ENCODE data around the gene DYRK1B.

DNA sequence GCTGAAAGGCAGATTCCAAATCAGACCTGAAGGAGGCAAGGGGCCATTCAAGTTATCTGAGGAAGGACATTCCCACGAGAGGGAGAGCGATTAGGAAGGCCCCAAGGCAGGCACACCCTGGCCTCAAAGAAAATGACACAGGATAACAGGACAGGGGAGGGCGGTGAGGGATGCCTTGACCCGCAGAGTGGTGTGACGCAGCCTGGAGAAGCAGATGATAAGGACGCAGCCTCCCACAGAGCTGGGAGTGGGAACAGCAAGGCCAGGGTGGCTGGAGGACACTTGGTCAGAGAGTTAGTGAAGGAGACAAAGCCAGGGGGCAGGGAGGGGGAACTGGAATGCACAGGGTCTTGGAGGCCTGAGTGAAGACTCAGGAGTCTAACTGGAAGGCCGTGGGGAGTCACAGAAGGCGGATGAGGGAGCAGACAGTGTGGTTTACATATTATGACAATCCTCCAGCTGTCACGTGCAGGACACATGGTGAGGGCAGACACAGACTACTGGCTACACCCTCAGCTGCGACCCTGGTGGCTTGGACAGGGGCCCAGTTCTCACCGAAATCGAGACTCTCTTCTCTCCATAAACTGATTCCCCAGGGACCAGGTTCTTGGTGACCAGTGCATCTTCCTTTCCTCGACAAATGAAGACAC lies 5.8 kb upstream of the DYRK1B start:
- TF ChIP-seq POLR2AphosphoS5 (IDR thresholded peaks at IDR 0.05) (no peak), POLR2A (IDR thresholded peaks at IDR 0.05) (no peak)
- TF ChIP-seq, protein P1, sequence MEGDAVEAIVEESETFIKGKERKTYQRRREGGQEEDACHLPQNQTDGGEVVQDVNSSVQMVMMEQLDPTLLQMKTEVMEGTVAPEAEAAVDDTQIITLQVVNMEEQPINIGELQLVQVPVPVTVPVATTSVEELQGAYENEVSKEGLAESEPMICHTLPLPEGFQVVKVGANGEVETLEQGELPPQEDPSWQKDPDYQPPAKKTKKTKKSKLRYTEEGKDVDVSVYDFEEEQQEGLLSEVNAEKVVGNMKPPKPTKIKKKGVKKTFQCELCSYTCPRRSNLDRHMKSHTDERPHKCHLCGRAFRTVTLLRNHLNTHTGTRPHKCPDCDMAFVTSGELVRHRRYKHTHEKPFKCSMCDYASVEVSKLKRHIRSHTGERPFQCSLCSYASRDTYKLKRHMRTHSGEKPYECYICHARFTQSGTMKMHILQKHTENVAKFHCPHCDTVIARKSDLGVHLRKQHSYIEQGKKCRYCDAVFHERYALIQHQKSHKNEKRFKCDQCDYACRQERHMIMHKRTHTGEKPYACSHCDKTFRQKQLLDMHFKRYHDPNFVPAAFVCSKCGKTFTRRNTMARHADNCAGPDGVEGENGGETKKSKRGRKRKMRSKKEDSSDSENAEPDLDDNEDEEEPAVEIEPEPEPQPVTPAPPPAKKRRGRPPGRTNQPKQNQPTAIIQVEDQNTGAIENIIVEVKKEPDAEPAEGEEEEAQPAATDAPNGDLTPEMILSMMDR (IDR thresholded peaks at IDR 0.05): no peak
